SK-N-SH (cell line): ENCODE results near the gene ATG2A. TPM values are rescaled to one million over a fixed set of nuclear protein-coding genes. Genes with fewer than 3 reads are reported as not detected.

Experiments used
- CTCF ChIA-PET: fragments of 300-600, 350-600 bp; formaldehyde crosslinking; extraction: SDS; loops from one replicate; lab custom pipeline; 2021; lab: Yijun Ruan, JAX
- POLR2A ChIA-PET: fragments of 350-600 bp; sonication (Branson Sonifier 250); formaldehyde crosslinking; extraction: SDS; loops from one replicate; lab custom pipeline; 2020; ENCODE audit warnings: antibody characterized with exemption, inconsistent platforms; lab: Yijun Ruan, JAX
- DNase-seq: peaks from one replicate; pipeline ENCODE4 v3.0.0; 2012
- H2AFZ ChIP-seq: fragments of 200-600 bp; sonication (generic); 2 replicates; pipeline ENCODE4 v1.8.1; 2016; ENCODE audit warnings: antibody characterized with exemption, mild to moderate bottlenecking, low read depth
- H3F3A ChIP-seq: fragments of 200-600 bp; sonication (generic); replicated peaks from 2 replicates; pipeline ENCODE3; 2016; ENCODE audit warnings: antibody characterized with exemption, mild to moderate bottlenecking; ENCODE audit not compliant: insufficient read depth
- H3K27ac ChIP-seq, 2 experiments: fragments of 200-500 bp in 1 of 2; fragments of 200-600 bp in 1 of 2; sonication (Bioruptor generic) in 1 of 2; sonication (generic), shearing (Covaris generic) in 1 of 2; 2 replicates each; pipeline versions ENCODE4 v1.5.1 to v1.6.1; 2014 to 2016; ENCODE audit warnings: low read depth in 2 of 2, inconsistent platforms in 1 of 2, low read length in 1 of 2, mild to moderate bottlenecking in 1 of 2, mixed read lengths in 1 of 2
- H3K27me3 ChIP-seq: fragments of 200-600 bp; sonication (generic), shearing (Covaris generic); 2 replicates; pipeline ENCODE4 v1.6.1; 2016; ENCODE audit warnings: mixed run types; ENCODE audit not compliant: insufficient read depth
- H3K36me3 ChIP-seq, 2 experiments: fragments of 200-500 bp in 1 of 2; fragments of 200-600 bp in 1 of 2; sonication (Bioruptor generic) in 1 of 2; sonication (generic) in 1 of 2; replicated peaks in 1 of 2; 2 replicates each; pipeline versions ENCODE3 to v1.5.1; 2014 to 2016; ENCODE audit warnings: low read length in 1 of 2, mild to moderate bottlenecking in 1 of 2; ENCODE audit not compliant: insufficient read depth in 2 of 2, control insufficient read depth in 1 of 2
- H3K4me1 ChIP-seq, 2 experiments: fragments of 200-500 bp in 1 of 2; fragments of 200-600 bp in 1 of 2; sonication (Bioruptor generic) in 1 of 2; sonication (generic), shearing (Covaris generic) in 1 of 2; 2 replicates each; pipeline versions ENCODE4 v1.5.1 to v1.6.1; 2014 to 2016; ENCODE audit warnings: low read depth in 1 of 2, low read length in 1 of 2, mixed run types in 1 of 2; ENCODE audit not compliant: insufficient read depth in 2 of 2, control insufficient read depth in 1 of 2
- H3K4me2 ChIP-seq: fragments of 200-600 bp; sonication (generic), shearing (Covaris generic); 2 replicates; pipeline ENCODE4 v1.6.1; 2017; ENCODE audit warnings: mixed run types
- H3K4me3 ChIP-seq, 2 experiments: fragments of 200-500 bp in 1 of 2; fragments of 200-600 bp in 1 of 2; sonication (Bioruptor generic) in 1 of 2; sonication (generic), shearing (Covaris generic) in 1 of 2; 2 replicates each; pipeline versions ENCODE4 v1.5.1 to v1.8.1; 2014 to 2016; ENCODE audit warnings: low read depth in 2 of 2, inconsistent platforms in 1 of 2, low read length in 1 of 2, mild to moderate bottlenecking in 1 of 2, mixed read lengths in 1 of 2, moderate library complexity in 1 of 2
- H3K79me2 ChIP-seq: fragments of 200-600 bp; sonication (generic); 2 replicates; pipeline ENCODE4 v1.8.1; 2017; ENCODE audit warnings: mild to moderate bottlenecking; ENCODE audit not compliant: insufficient read depth
- H3K9ac ChIP-seq: fragments of 200-600 bp; sonication (generic); 2 replicates; pipeline ENCODE4 v1.6.1; 2017; ENCODE audit warnings: mixed run types
- H3K9me2 ChIP-seq: fragments of 200-600 bp; sonication (generic); 2 replicates; pipeline ENCODE4 v1.6.1; 2017; ENCODE audit warnings: mixed run types
- H3K9me3 ChIP-seq: fragments of 200-600 bp; sonication (generic); 2 replicates; pipeline ENCODE4 v1.6.1; 2017; ENCODE audit warnings: mixed run types, mild to moderate bottlenecking, moderate library complexity
- H4K20me1 ChIP-seq: fragments of 200-600 bp; sonication (generic); 2 replicates; pipeline ENCODE4 v1.6.1; 2017; ENCODE audit warnings: mild to moderate bottlenecking, mixed run types; ENCODE audit not compliant: insufficient read depth
- CHD2 ChIP-seq: fragments of 150-350 bp; IDR thresholded peaks from 2 replicates; pipeline ENCODE4 v1.6.1; 2018; ENCODE audit warnings: low read length; ENCODE audit not compliant: partially characterized antibody
- GABPA ChIP-seq: IDR thresholded peaks from 2 replicates; pipeline ENCODE4 v1.4.0; 2012; ENCODE audit warnings: low read depth, mild to moderate bottlenecking
- MXI1 ChIP-seq: IDR thresholded peaks from 2 replicates; pipeline ENCODE4 v1.6.1; 2012; ENCODE audit warnings: mild to moderate bottlenecking, low read depth, low read length, improper control_type of control experiment
- RFX5 ChIP-seq: IDR thresholded peaks from 2 replicates; pipeline ENCODE4 v1.6.1; 2012; ENCODE audit warnings: mild to moderate bottlenecking, improper control_type of control experiment, low read length
- SMC3 ChIP-seq: IDR thresholded peaks from 2 replicates; pipeline ENCODE4 v1.6.1; 2012; ENCODE audit warnings: low read depth, low read length, improper control_type of control experiment
- WGBS: methylation state at CpG from one replicate; pipeline ENCODE4 v1.1.6; 2017; ENCODE audit warnings: low lambda C conversion rate; 5-methylcytosine and 5-hydroxymethylcytosine counted together
- polyA plus RNA-seq, 3 experiments: library from polyadenylated mRNA; depleted of rRNA; stranded (reverse); fragments of >200 nt; gene quantifications; 2 replicates each; pipeline ENCODE4 v1.2.3, GENCODE V29; 2012
- TF ChIP-seq, protein P1 (sequence below): IDR thresholded peaks from 2 replicates; pipeline ENCODE4 v1.4.0; 2012; ENCODE audit warnings: low read depth

ATG2A gene
- polyA plus RNA-seq, 1 of the 3 experiments (the other 2 are of a cell fraction) = 7.1 TPM

DNA sequence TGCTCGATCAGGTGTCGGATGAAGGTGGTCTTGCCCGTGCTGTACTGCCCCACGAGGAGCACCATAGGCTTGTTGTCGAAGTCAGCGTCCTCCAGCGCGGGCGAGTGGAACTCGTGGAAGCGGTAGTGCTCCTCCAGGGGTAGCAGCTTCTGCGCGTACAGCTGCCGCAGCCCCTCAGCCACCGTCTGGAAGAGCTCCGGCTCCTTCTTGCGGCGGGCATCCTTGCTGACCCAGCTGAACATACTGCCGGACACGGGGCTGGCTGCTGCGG, 38.9 kb downstream of the ATG2A start:
- H3K4me1 ChIP-seq = peaks cover 6 to 32% of the 10 kb centered on the region in 2 experiments; a peak in 2 of 4 replicates
- no peak for TF ChIP-seq GABPA
- TF ChIP-seq, protein P1, sequence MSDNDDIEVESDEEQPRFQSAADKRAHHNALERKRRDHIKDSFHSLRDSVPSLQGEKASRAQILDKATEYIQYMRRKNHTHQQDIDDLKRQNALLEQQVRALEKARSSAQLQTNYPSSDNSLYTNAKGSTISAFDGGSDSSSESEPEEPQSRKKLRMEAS = peak; percentile 56
- TF ChIP-seq, all 33 proteins: peak for 1
- Histone ChIP-seq H3K9ac (peak overlapping the region; percentile 82), H3K9me2 (no peaks in the 10 kb centered on the region), H3K4me2 (peak overlapping the region; percentile 92), H2AFZ (peak overlapping the region; percentile 89; the same call in 1 of the 2 replicates), H3K4me3 (peak overlapping the region; percentile 95 to 96), H3K27me3 (no peaks in the 10 kb centered on the region), H3F3A (no peaks in the 10 kb centered on the region), H3K9me3 (no peaks in the 10 kb centered on the region), H3K36me3 (peaks cover 11 to 12% of the 10 kb centered on the region in 2 experiments), H3K79me2 (peaks cover 52% of the 10 kb centered on the region), H3K27ac (peak overlapping the region; percentile 38 to 77; a peak in 3 of 4 replicates), H4K20me1 (peaks cover 29% of the 10 kb centered on the region)
- no peak for DNase-seq
- WGBS = 0% methylated on average over 5 of the region's 21 CpGs
- CTCF ChIA-PET = interaction anchor here (0.6 to 26.7 kb wide), 11 partner anchors 9 to 240 kb away, joined by 3 to 530 read pairs (median 4); partner anchors contain the start of genes CDC42BPG and ZNHIT2
- POLR2A ChIA-PET = interaction anchor here (0.9 to 1.7 kb wide), 4 partner anchors 12 to 244 kb away, joined by 4 to 8 read pairs (median 6); partner anchors contain the start of genes FAU, MEN1 and MRPL49

DNA sequence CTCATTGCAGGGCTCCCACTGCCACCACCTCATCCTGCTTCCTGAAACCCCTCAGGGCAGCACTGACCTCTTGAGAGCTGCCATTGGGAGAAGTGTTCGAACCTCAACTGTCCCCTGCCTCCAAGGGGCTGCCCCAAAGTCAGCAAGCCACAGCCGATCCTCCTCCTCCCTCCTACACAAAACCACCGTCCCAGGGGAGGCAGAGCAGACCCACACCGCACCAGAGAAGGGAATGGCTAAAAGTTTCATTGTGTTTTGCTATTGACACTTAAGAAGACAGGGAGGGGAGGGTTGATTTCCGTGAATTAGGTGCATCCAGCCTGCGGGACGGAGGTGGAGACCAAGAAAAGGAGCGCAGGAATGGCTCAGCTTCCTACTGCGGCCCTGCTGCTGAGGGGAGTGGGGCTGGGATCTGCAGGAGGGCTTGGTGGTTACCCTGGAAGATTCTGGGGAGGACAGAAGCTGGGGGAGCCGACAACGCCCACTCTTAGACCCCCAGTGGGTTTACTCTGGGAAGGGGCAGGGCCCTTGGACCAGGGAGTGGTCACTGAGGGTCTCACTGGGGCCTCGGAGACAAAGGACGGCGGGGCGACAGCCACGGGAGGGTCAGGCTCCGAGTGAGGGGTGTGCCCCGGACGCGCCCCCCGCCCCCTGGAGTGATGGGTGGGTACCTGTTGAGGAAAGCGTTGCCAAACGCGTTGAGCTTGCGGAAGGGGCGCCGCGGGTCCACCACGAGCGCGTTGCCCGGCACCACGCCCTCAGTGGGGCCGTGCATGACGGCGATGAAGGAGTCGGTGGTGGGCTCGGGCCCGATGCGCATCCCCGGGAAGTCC, 39.4 kb downstream of the ATG2A start:
- 3% methylated on average over 26 of the region's 41 CpGs for WGBS
- Histone ChIP-seq H3K27ac (peak overlapping the region; percentile 38 to 77; a peak in 3 of 4 replicates), H3K36me3 (peaks cover 16% of the 10 kb centered on the region in 2 experiments), H3K79me2 (peaks cover 58% of the 10 kb centered on the region), H3K4me1 (peaks cover 6 to 32% of the 10 kb centered on the region in 2 experiments; a peak in 2 of 4 replicates), H3K9me2 (no peaks in the 10 kb centered on the region), H3F3A (no peaks in the 10 kb centered on the region), H4K20me1 (peaks cover 34% of the 10 kb centered on the region), H3K27me3 (no peaks in the 10 kb centered on the region), H2AFZ (peak overlapping the region; percentile 89; the same call in 1 of the 2 replicates), H3K9me3 (no peaks in the 10 kb centered on the region), H3K4me2 (peak overlapping the region; percentile 92), H3K9ac (peak overlapping the region; percentile 82), H3K4me3 (peak overlapping the region; percentile 95 to 96)
- ChIA-PET POLR2A (interaction anchor here (0.9 to 1.7 kb wide), 4 partner anchors 11 to 244 kb away, joined by 4 to 8 read pairs (median 6); partner anchors contain the start of genes FAU, MEN1 and MRPL49), CTCF (interaction anchor here (0.6 to 26.7 kb wide), 12 partner anchors 9 to 137 kb away, joined by 3 to 530 read pairs (median 4); partner anchors contain the start of genes ARL2 and CDC42BPG)
- peak; percentile 67 for DNase-seq
- 0 out of 2 replicates have a peak, but pooled peaks have one; percentile 20 for TF ChIP-seq MXI1
- no peak for TF ChIP-seq CHD2

- WGBS = 42% methylated on average over 14 of the region's 14 CpGs
- Histone ChIP-seq H3K27me3 (no peaks in the 10 kb centered on the region), H3K4me2 (peak overlapping the region; percentile 92), H3K9me3 (no peaks in the 10 kb centered on the region), H3K9me2 (no peaks in the 10 kb centered on the region), H3K79me2 (peaks cover 64% of the 10 kb centered on the region), H3K9ac (peak overlapping the region; percentile 82), H3K27ac (peak overlapping the region; percentile 38 to 77; a peak in 3 of 4 replicates), H3K36me3 (peaks cover 16 to 20% of the 10 kb centered on the region in 2 experiments), H2AFZ (no peak overlapping the region), H3K4me3 (peak overlapping the region; percentile 95 to 96), H3F3A (no peaks in the 10 kb centered on the region), H4K20me1 (peaks cover 38% of the 10 kb centered on the region), H3K4me1 (peaks cover 6 to 32% of the 10 kb centered on the region in 2 experiments; a peak in 2 of 4 replicates)
- ChIA-PET POLR2A (no interaction called here), CTCF (interaction anchor here (1.2 to 26.7 kb wide), 8 partner anchors 10 to 137 kb away, joined by 3 to 530 read pairs (median 10); partner anchors contain the start of genes ARL2 and CDC42BPG)
- no peak for DNase-seq
- TF ChIP-seq, protein P1 = peak; percentile 29; the same call in 1 of the 2 replicates
- TF ChIP-seq RFX5 = no peak
- TF ChIP-seq SMC3 = no peak
These were observed 40.1 kb downstream of the ATG2A start for GRCh38 chr11:64876835-64877341.
